Measurements from ENCODE around the gene PTPRD.

The PTPRD gene

GRCh38 chr9:8381601-8382000, 2231.2 kb downstream of the PTPRD start:
- Histone ChIP-seq H3K4me1 (ENCODE audit: insufficient read depth, low read length, poor library complexity, severe bottlenecking) (no peaks in the 10 kb centered on the region), H3K79me2 (ENCODE audit: insufficient read depth, low read length) (no peaks in the 10 kb centered on the region)
- TF ChIP-seq CTCF (conservative IDR thresholded peaks at IDR 0.05; ENCODE audit: low read length) = no peak
- TF ChIP-seq EZH2phosphoT487 (IDR thresholded peaks at IDR 0.05; ENCODE audit: borderline replicate concordance) = no peak

GRCh38 chr9:8374471-8374870, 2238.3 kb downstream of the PTPRD start:
- TF ChIP-seq CTCF (conservative IDR thresholded peaks at IDR 0.05; ENCODE audit: low read length) (no peak), EZH2phosphoT487 (IDR thresholded peaks at IDR 0.05; ENCODE audit: borderline replicate concordance) (no peak)
- no peak overlapping the region for H3K4me3 ChIP-seq (ENCODE audit: low read length, poor library complexity, severe bottlenecking)
- no peaks in the 10 kb centered on the region for H3K79me2 ChIP-seq (ENCODE audit: insufficient read depth, low read length)
- no peaks in the 10 kb centered on the region for H3F3A ChIP-seq (ENCODE audit: low read depth)
- no peak overlapping the region for H2AFZ ChIP-seq (ENCODE audit: low read length)
- H4K20me1 ChIP-seq (ENCODE audit: insufficient read depth, low read length, poor library complexity, severe bottlenecking) = no peaks in the 10 kb centered on the region
- H3K36me3 ChIP-seq (ENCODE audit: insufficient read depth, low read length) = peaks cover 64% of the 10 kb centered on the region; the same call in 1 of the 2 replicates
- H3K4me1 ChIP-seq (ENCODE audit: insufficient read depth, low read length, poor library complexity, severe bottlenecking) = no peaks in the 10 kb centered on the region
- H3K4me2 ChIP-seq (ENCODE audit: low read depth, low read length, poor library complexity, severe bottlenecking) = no peak overlapping the region
- no peaks in the 10 kb centered on the region for H3K9me2 ChIP-seq (replicated peaks; ENCODE audit: low read depth, low read length)
- H3K27me3 ChIP-seq (ENCODE audit: insufficient read depth, low read length, poor library complexity, severe bottlenecking) = no peaks in the 10 kb centered on the region
- H3K9ac ChIP-seq (ENCODE audit: low read depth, low read length, poor library complexity, severe bottlenecking) = no peak overlapping the region
- H3K9me3 ChIP-seq (ENCODE audit: insufficient read depth, low read depth, low read length) = no peaks in the 10 kb centered on the region

More at GRCh38 chr9:8381601-8382000, 2231.2 kb downstream of the PTPRD start:
- Histone ChIP-seq H3K4me3 (ENCODE audit: low read length, poor library complexity, severe bottlenecking) (no peak overlapping the region), H3K4me2 (ENCODE audit: low read depth, low read length, poor library complexity, severe bottlenecking) (no peak overlapping the region), H4K20me1 (ENCODE audit: insufficient read depth, low read length, poor library complexity, severe bottlenecking) (no peaks in the 10 kb centered on the region), H3K36me3 (ENCODE audit: insufficient read depth, low read length) (peaks cover 42% of the 10 kb centered on the region; the same call in 1 of the 2 replicates), H3F3A (ENCODE audit: low read depth) (no peaks in the 10 kb centered on the region), H3K9ac (ENCODE audit: low read depth, low read length, poor library complexity, severe bottlenecking) (no peak overlapping the region), H2AFZ (ENCODE audit: low read length) (no peak overlapping the region), H3K27me3 (ENCODE audit: insufficient read depth, low read length, poor library complexity, severe bottlenecking) (no peaks in the 10 kb centered on the region), H3K9me3 (ENCODE audit: insufficient read depth, low read depth, low read length) (no peaks in the 10 kb centered on the region), H3K9me2 (replicated peaks; ENCODE audit: low read depth, low read length) (no peaks in the 10 kb centered on the region)

- H3K4me1 ChIP-seq (ENCODE audit: insufficient read depth, low read length, poor library complexity, severe bottlenecking) = no peaks in the 10 kb centered on the region
- H3K9ac ChIP-seq (ENCODE audit: low read depth, low read length, poor library complexity, severe bottlenecking) = no peak overlapping the region
- no peaks in the 10 kb centered on the region for H3K9me3 ChIP-seq (ENCODE audit: insufficient read depth, low read depth, low read length)
- peaks cover 82% of the 10 kb centered on the region; the same call in 1 of the 2 replicates for H3K36me3 ChIP-seq (ENCODE audit: insufficient read depth, low read length)
- H3K79me2 ChIP-seq (ENCODE audit: insufficient read depth, low read length) = no peaks in the 10 kb centered on the region
- no peaks in the 10 kb centered on the region for H3K9me2 ChIP-seq (replicated peaks; ENCODE audit: low read depth, low read length)
- no peaks in the 10 kb centered on the region for H4K20me1 ChIP-seq (ENCODE audit: insufficient read depth, low read length, poor library complexity, severe bottlenecking)
- no peak for TF ChIP-seq CTCF (conservative IDR thresholded peaks at IDR 0.05; ENCODE audit: low read length)
- TF ChIP-seq EZH2phosphoT487 (IDR thresholded peaks at IDR 0.05; ENCODE audit: borderline replicate concordance) = no peak
- H3K4me2 ChIP-seq (ENCODE audit: low read depth, low read length, poor library complexity, severe bottlenecking) = no peak overlapping the region
- H3K4me3 ChIP-seq (ENCODE audit: low read length, poor library complexity, severe bottlenecking) = no peak overlapping the region
- no peaks in the 10 kb centered on the region for H3F3A ChIP-seq (ENCODE audit: low read depth)
- H2AFZ ChIP-seq (ENCODE audit: low read length) = no peak overlapping the region
- no peaks in the 10 kb centered on the region for H3K27me3 ChIP-seq (ENCODE audit: insufficient read depth, low read length, poor library complexity, severe bottlenecking)
Observed at GRCh38 chr9:8371686-8372085, 2241.1 kb downstream of the PTPRD start.

Measured in Loucy (cell line).